Head of caudate nucleus (tissue), 42 donors: ENCODE results near the gene DDX11.
"Not testable (repeated sequence)": the region's sequence is repeated elsewhere in the genome, so short reads cannot be mapped to it uniquely, and the experiment has no call there.

Experiments
- DNase-seq, 42 donors: peaks; one replicate each; pipeline versions ENCODE4 v3.0.0 to v3.0.0-alpha.2; 2020 to 2021; ENCODE audit warnings: mixed read lengths in 7 of 42
- intact Hi-C: fragments of 100-400 bp; cut with DNase I; formaldehyde crosslinking; loops from one replicate; pipeline ENCODE4 v1.15.0; 2022

DDX11 gene

DNA sequence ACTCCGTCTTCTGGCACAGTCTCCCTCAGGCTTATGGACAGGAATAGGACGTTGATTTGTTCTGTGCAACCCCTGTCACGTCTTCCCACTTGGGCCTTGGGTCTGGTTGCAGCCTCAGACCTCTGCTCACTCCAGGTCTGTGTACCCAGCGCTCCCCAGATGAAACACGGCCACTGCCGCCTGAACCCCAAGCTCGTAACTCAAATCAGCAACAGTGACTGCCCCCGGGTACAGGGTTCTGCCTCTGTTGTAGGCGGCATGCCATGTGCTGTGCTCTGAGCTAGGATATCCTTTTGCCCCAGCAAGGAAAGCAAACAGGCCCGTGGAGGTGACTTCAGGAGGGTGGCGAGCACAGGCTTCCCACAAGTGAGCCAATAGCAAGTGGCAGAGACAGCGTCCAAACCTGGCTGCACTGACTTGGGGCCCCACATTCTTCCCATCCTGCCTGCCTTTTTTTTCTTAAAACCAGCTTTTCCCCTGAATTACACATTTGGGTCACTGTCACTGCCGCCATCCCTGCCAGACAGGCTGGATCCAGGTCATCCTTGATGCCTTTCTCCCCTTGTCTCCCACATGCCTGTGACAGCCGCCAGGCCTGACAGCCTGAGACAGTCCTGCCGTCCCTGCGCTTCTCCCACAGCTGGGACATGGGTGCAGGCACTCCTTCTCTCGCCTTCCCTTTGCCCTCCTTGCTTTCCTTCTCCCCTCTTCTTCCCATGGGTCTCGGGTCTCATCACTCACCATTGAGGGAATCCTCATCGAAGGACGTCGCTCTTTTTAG, 21.6 kb downstream of the DDX11 start:
- peak in 2 of 42 donors; percentile 25 to 34 for DNase-seq
- intact Hi-C loops: not testable (repeated sequence)

- peak in 2 of 42 donors; percentile 25 to 31 for DNase-seq
- intact Hi-C loops: not testable (repeated sequence)
Observed at GRCh38 chr12:31096251-31097065, 22.8 kb downstream of the DDX11 start.

GRCh38 chr12:31097819-31098218, 24.2 kb downstream of the DDX11 start:
- peak in 2 of 42 donors; percentile 14 to 20 for DNase-seq
- intact Hi-C loops: not testable (repeated sequence)

DNA sequence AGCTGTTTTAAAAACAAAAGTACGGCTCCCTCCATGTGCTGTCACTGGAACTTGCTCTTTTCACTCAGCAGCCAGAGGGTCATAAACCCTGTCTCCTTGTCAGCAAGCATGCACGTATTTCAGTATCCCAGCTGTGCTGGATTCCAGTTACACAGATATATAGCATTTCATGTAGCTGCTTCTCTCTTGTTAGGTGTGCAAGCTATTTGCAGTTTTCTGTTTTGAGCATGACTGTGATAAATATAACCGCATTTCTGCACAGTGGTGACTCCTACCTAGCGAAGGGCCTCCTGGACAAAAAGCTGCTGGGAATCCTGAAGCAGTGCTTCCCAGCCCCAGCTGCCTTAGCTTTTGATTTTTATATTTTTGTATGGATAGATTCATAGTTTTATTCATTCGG, 24.7 kb downstream of the DDX11 start:
- peak in 2 of 42 donors; percentile 2 to 6 for DNase-seq
- intact Hi-C loops: not testable (repeated sequence)

- intact Hi-C loops: not testable (repeated sequence)
- DNase-seq: peak in 1 of 42 donors; percentile 28
Observed at GRCh38 chr12:31098771-31099170, 25.1 kb downstream of the DDX11 start.

- DNase-seq, intact Hi-C loops: not testable (repeated sequence)
Observed at GRCh38 chr12:31099434-31099833, 25.8 kb downstream of the DDX11 start.

- DNase-seq: peak in 3 of 42 donors; percentile 13 to 36 (median 29)
Observed at GRCh38 chr12:31100503-31101208, 27.0 kb downstream of the DDX11 start.

GRCh38 chr12:31102125-31102524, 28.5 kb downstream of the DDX11 start:
- intact Hi-C loops: not testable (repeated sequence)
- DNase-seq: peak in 1 of 42 donors; percentile 25

More at GRCh38 chr12:31100503-31101208, 27.0 kb downstream of the DDX11 start:
- intact Hi-C loops: not testable (repeated sequence)

DNA sequence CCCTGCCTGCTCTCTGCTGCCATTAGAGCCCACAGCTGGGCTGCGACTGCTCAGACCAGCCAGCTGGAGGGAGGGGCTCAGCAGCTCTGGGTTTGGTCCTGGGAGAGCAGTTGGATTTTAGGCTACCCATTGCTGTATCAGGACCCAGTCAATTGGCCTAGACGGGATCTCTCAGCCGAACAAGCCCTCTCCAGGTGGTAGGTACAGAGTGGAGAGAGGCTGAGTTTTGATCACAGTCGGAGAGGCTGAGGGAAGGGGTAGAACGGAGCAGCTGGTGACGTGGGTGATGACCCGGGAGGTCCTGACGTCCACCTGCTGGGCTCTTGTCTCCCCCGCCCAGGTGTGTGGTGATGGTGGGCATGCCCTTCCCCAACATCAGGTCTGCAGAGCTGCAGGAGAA, 28.9 kb downstream of the DDX11 start:
- DNase-seq: peak in 2 of 42 donors; percentile 22 to 26
- intact Hi-C loops: not testable (repeated sequence)

GRCh38 chr12:31103561-31103975, 29.9 kb downstream of the DDX11 start:
- intact Hi-C loops: not testable (repeated sequence)
- peak in 2 of 42 donors; percentile 25 to 36 for DNase-seq

- peak in 1 of 42 donors; percentile 7 for DNase-seq
- intact Hi-C loops: not testable (repeated sequence)
Observed at GRCh38 chr12:31104220-31104619, 30.6 kb downstream of the DDX11 start.

GRCh38 chr12:31104773-31105172, 31.1 kb downstream of the DDX11 start:
- intact Hi-C loops, DNase-seq: not testable (repeated sequence)

GRCh38 chr12:31105668-31106067, 32.0 kb downstream of the DDX11 start:
- intact Hi-C loops: no loop called here
- no peak for DNase-seq

DNA sequence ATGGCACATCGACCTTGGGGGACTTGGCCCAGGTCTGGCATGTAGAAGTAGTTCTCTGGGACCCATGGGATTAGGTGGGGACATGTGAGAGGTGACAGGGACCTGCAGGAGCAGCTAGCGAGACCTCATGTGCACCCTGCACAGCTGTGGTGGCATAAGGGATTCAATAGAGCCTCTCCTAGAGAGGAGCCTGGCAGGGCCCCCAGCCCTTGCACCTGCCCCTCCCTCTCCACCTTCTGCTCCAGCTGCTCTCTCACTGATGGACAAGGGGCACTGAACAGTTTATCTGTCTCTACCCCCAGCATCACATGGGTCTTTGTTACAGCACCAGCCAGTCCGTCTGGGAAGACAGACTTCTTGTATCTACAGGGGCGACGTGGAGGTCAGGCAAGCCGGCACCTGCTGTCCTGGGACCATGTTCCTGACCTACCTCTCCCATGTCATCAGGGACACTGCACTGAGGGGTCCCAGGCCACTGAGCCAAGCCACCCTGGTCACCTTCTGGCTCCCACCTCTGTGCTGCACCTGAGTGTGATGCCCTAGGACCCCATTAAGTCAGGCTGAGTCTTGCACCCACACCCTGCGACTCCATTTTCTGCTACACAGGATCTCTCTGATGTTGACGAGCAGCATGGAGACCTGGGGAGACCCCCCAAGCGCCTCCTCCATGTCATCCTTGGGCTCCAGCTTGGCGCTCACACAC, 32.6 kb downstream of the DDX11 start:
- DNase-seq: no peak
- intact Hi-C loops: no loop called here

GRCh38 chr12:31109773-31110172, 36.1 kb downstream of the DDX11 start:
- intact Hi-C loops, DNase-seq: not testable (repeated sequence)

- intact Hi-C loops, DNase-seq: not testable (repeated sequence)
Observed at GRCh38 chr12:31110263-31110662, 36.6 kb downstream of the DDX11 start.

DNA sequence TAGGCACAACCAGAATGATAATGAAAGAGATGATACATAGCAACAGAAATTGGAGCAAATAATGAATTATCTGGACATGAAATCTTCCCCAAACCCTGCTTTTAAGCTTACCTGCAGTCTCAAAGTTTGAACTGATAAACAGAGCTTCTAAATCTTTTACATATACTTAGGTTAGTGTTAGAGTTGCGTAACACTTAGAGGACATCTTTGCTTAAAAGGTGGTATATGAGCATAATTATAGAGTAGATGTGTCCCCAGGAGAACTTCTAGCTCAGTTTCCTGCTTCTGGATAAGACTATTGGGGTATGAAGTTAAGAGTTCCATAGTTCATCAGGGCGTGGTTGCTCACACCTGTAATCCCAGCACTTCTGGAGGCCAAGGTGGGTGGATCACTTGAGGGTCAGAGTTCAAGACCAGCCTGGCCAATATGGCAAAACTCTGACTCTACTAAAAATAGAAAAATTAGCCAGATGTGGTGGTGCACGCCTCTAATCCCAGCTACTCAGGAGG, 41.5 kb downstream of the DDX11 start:
- intact Hi-C loops, DNase-seq: not testable (repeated sequence)

DNA sequence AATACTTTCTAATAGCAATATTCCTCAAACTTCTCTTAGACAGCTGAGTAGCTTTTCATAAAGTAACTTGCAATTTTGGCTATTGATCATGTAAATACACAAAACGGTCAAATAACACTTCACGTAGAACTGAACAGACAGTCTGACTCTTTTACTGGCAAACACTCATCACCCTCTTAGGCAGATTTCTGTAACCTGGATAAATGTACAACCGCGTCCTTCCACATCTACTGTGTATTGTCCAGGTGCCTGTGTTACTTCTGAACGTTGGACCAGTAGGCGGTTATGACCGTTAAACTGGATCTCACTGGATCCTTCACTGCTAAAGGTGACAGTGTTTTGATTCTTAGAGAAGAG, 43.2 kb downstream of the DDX11 start:
- DNase-seq: not testable (repeated sequence)

More for the DNA sequence above, 43.2 kb downstream of the DDX11 start:
- intact Hi-C loops: not testable (repeated sequence)
